Panc1 (cell line): ENCODE results near the gene ARFGAP2. TPM values are rescaled to one million over a fixed set of nuclear protein-coding genes. Genes with fewer than 3 reads are reported as not detected.
"Not testable (repeated sequence)": the region's sequence is repeated elsewhere in the genome, so short reads cannot be mapped to it uniquely, and the experiment has no call there.

Source experiments
- ATAC-seq: fragments of 200-7000 bp; cut with Tn5 transposase; 2 replicates; pipeline ENCODE4 v1.9.1; 2020; ENCODE audit warnings: mild to moderate bottlenecking, moderate library complexity
- BruUV-seq: library from RNA; stranded (reverse); fragments of 400-500 nt; replicated peaks from 2 replicates; lab custom pipeline; 2021; lab: Mats Ljungman, UMichigan
- CTCF ChIA-PET: fragments of 300-600 bp; sonication (Branson Sonifier 250); formaldehyde crosslinking; loops from one replicate; lab custom pipeline; 2022; ENCODE audit warnings: antibody characterized with exemption; lab: Charles Lee
- POLR2A ChIA-PET: fragments of 300-600 bp; sonication (Branson Sonifier 250); formaldehyde crosslinking; loops from one replicate; lab custom pipeline; 2022; ENCODE audit warnings: antibody characterized with exemption; lab: Charles Lee
- DNase-seq: peaks from one replicate; pipeline ENCODE4 v3.0.0-alpha.2; 2010; ENCODE audit warnings: low read depth, low spot score
- H3K27ac ChIP-seq: 2 replicates; pipeline ENCODE4 v1.5.1; 2011; ENCODE audit warnings: mild to moderate bottlenecking, low read length, inconsistent platforms
- H3K27me3 ChIP-seq: fragments of 200-500 bp; sonication (Bioruptor generic); 2 replicates; pipeline ENCODE4 v1.6.0; 2014; ENCODE audit warnings: low read length, inconsistent platforms; ENCODE audit not compliant: control insufficient read depth, insufficient read depth
- H3K36me3 ChIP-seq: fragments of 200-500 bp; sonication (Bioruptor generic); 2 replicates; pipeline ENCODE4 v1.5.1; 2014; ENCODE audit warnings: inconsistent platforms, mild to moderate bottlenecking, low read length, moderate library complexity; ENCODE audit not compliant: control insufficient read depth, insufficient read depth
- H3K4me1 ChIP-seq: 2 replicates; pipeline ENCODE4 v1.5.1; 2011; ENCODE audit warnings: inconsistent platforms, mild to moderate bottlenecking, low read length, moderate library complexity; ENCODE audit not compliant: control insufficient read depth, insufficient read depth
- H3K4me3 ChIP-seq, 2 experiments: 2 replicates each; pipeline ENCODE4 v1.5.1; 2011 to 2012; ENCODE audit warnings: low read depth in 2 of 2, low read length in 2 of 2, mild to moderate bottlenecking in 2 of 2, inconsistent platforms in 1 of 2, moderate library complexity in 1 of 2
- H3K9me3 ChIP-seq: fragments of 200-500 bp; sonication (Bioruptor generic); 2 replicates; pipeline ENCODE4 v1.5.1; 2014; ENCODE audit warnings: low read depth, mild to moderate bottlenecking, inconsistent platforms, low read length, moderate library complexity; ENCODE audit not compliant: control insufficient read depth, insufficient read depth
- POLR2AphosphoS5 ChIP-seq: IDR thresholded peaks from 2 replicates; pipeline ENCODE4 v1.6.1; 2012; ENCODE audit warnings: mild to moderate bottlenecking, low read depth, low read length, moderate library complexity
- SIN3A ChIP-seq: IDR thresholded peaks from 2 replicates; pipeline ENCODE4 v1.6.1; 2012; ENCODE audit warnings: low read depth, mild to moderate bottlenecking, low read length, moderate library complexity, borderline replicate concordance; ENCODE audit not compliant: insufficient read depth
- TCF7L2 ChIP-seq: IDR thresholded peaks from 2 replicates; pipeline ENCODE4 v1.6.1; 2011; ENCODE audit warnings: mild to moderate bottlenecking, low read depth, low read length, inconsistent platforms
- in situ Hi-C: cut with HindIII; loops from 2 replicates; pipeline ENCODE4 v1.10.0; 2016; ENCODE audit warnings: low sequenced_read_pairs, low pct_unique_long_range_greater_than_20kb
- intact Hi-C: fragments of 100-400 bp; cut with micrococcal nuclease; formaldehyde crosslinking; loops from one replicate; pipeline ENCODE4 v1.10.0; 2022; ENCODE audit not compliant: unreplicated experiment
- total RNA-seq: library from RNA; stranded (reverse); gene quantifications from one replicate; pipeline ENCODE4 v1.2.1, GENCODE V29; 2021; ENCODE audit not compliant: unreplicated experiment
- TF ChIP-seq, protein P1 (sequence below), 2 experiments: IDR thresholded peaks; 2 replicates each; pipeline ENCODE4 v1.6.1; 2011 to 2012; ENCODE audit warnings: low read depth in 2 of 2, control low read depth in 1 of 2, low read length in 1 of 2, mild to moderate bottlenecking in 1 of 2, moderate library complexity in 1 of 2; ENCODE audit not compliant: insufficient read depth in 1 of 2
- TF ChIP-seq, protein P2 (sequence below): fragments of 450-650 bp; IDR thresholded peaks from 2 replicates; pipeline ENCODE4 v1.5.1; 2017; ENCODE audit warnings: mild to moderate bottlenecking

ARFGAP2 gene
- total RNA-seq, 1 experiment from 2014 or later: 61.4 TPM

- DNase-seq: no peak
- intact Hi-C loops: no loop called here
- ATAC-seq: no peak
- in situ Hi-C loops: no loop called here
- POLR2A ChIA-PET: interaction anchor here (0.7 to 0.9 kb wide), 2 partner anchors 9 to 13 kb away, joined by 9 to 21 read pairs; no protein-coding TSS in a partner anchor
- TF ChIP-seq, protein P1, sequence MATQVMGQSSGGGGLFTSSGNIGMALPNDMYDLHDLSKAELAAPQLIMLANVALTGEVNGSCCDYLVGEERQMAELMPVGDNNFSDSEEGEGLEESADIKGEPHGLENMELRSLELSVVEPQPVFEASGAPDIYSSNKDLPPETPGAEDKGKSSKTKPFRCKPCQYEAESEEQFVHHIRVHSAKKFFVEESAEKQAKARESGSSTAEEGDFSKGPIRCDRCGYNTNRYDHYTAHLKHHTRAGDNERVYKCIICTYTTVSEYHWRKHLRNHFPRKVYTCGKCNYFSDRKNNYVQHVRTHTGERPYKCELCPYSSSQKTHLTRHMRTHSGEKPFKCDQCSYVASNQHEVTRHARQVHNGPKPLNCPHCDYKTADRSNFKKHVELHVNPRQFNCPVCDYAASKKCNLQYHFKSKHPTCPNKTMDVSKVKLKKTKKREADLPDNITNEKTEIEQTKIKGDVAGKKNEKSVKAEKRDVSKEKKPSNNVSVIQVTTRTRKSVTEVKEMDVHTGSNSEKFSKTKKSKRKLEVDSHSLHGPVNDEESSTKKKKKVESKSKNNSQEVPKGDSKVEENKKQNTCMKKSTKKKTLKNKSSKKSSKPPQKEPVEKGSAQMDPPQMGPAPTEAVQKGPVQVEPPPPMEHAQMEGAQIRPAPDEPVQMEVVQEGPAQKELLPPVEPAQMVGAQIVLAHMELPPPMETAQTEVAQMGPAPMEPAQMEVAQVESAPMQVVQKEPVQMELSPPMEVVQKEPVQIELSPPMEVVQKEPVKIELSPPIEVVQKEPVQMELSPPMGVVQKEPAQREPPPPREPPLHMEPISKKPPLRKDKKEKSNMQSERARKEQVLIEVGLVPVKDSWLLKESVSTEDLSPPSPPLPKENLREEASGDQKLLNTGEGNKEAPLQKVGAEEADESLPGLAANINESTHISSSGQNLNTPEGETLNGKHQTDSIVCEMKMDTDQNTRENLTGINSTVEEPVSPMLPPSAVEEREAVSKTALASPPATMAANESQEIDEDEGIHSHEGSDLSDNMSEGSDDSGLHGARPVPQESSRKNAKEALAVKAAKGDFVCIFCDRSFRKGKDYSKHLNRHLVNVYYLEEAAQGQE (IDR thresholded peaks at IDR 0.05; ENCODE audit: insufficient read depth in 1 of 2, low read depth in 2 of 2, low read length in 1 of 2): no peak
- TF ChIP-seq POLR2AphosphoS5 (no peak), SIN3A (no peak), TCF7L2 (no peak)
- TF ChIP-seq, protein P2, sequence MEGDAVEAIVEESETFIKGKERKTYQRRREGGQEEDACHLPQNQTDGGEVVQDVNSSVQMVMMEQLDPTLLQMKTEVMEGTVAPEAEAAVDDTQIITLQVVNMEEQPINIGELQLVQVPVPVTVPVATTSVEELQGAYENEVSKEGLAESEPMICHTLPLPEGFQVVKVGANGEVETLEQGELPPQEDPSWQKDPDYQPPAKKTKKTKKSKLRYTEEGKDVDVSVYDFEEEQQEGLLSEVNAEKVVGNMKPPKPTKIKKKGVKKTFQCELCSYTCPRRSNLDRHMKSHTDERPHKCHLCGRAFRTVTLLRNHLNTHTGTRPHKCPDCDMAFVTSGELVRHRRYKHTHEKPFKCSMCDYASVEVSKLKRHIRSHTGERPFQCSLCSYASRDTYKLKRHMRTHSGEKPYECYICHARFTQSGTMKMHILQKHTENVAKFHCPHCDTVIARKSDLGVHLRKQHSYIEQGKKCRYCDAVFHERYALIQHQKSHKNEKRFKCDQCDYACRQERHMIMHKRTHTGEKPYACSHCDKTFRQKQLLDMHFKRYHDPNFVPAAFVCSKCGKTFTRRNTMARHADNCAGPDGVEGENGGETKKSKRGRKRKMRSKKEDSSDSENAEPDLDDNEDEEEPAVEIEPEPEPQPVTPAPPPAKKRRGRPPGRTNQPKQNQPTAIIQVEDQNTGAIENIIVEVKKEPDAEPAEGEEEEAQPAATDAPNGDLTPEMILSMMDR: no peak
- H3K27me3 ChIP-seq: no peaks in the 10 kb centered on the region
- no peaks in the 10 kb centered on the region for H3K9me3 ChIP-seq
- H3K4me3 ChIP-seq: no peak overlapping the region
- no peaks in the 10 kb centered on the region for H3K4me1 ChIP-seq
- BruUV-seq: no TSS peak
- no peaks in the 10 kb centered on the region for H3K36me3 ChIP-seq
- H3K27ac ChIP-seq: no peak overlapping the region
- CTCF ChIA-PET: interaction anchor here (0.6 kb wide), 1 partner anchor 59 kb away, joined by 4 read pairs; no protein-coding TSS in a partner anchor
Measured at GRCh38 chr11:47201015-47201414, 24.3 kb upstream of the ARFGAP2 start.

DNA sequence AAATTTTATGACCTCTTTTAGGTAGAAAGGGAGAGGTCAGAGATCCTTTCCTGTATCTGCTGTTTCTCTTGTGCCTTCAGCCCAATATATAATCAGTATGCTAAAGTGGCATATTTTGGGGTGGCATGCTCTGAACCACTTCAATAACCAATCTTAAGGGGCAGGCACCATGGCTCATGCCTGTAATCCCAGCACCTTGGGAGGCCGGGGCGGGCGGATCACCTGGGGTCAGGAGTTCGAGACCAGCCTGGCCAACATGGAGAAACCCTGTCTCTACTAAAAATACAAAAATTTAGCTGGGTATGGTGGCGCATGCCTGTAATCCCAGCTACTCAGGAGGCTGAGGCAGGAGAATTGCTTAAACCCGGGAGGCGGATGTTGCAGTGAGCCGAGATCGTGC lies 21.5 kb upstream of the ARFGAP2 start:
- intact Hi-C loops, POLR2A ChIA-PET, H3K9me3 ChIP-seq, DNase-seq, H3K27me3 ChIP-seq, H3K36me3 ChIP-seq, BruUV-seq, H3K4me3 ChIP-seq, H3K4me1 ChIP-seq, H3K27ac ChIP-seq, in situ Hi-C loops, CTCF ChIA-PET, ATAC-seq: not testable (repeated sequence)

- no peaks in the 10 kb centered on the region for H3K27me3 ChIP-seq
- no peaks in the 10 kb centered on the region for H3K9me3 ChIP-seq
- H3K4me1 ChIP-seq: peaks cover 26% of the 10 kb centered on the region
- ChIA-PET POLR2A (interaction anchor here (0.5 to 0.7 kb wide), 2 partner anchors 9 to 14 kb away, joined by 14 to 21 read pairs; no protein-coding TSS in a partner anchor), CTCF (interaction anchor here (0.6 to 0.7 kb wide), 2 partner anchors 23 to 68 kb away, joined by 3 to 13 read pairs; partner anchors contain the start of gene DDB2)
- H3K4me3 ChIP-seq: no peak overlapping the region
- no peak for DNase-seq
- no peaks in the 10 kb centered on the region for H3K36me3 ChIP-seq
- ATAC-seq: no peak
- intact Hi-C loops: no loop called here
- in situ Hi-C loops: no loop called here
- BruUV-seq: no TSS peak
- TF ChIP-seq, protein P1 (IDR thresholded peaks at IDR 0.05; ENCODE audit: insufficient read depth in 1 of 2, low read depth in 2 of 2, low read length in 1 of 2): no peak
- TF ChIP-seq, protein P2: no peak
- TF ChIP-seq POLR2AphosphoS5 (no peak), SIN3A (no peak), TCF7L2 (no peak)
- H3K27ac ChIP-seq: no peak overlapping the region
Measured at GRCh38 chr11:47192111-47192510, 15.4 kb upstream of the ARFGAP2 start.
